K562 (cell line): ENCODE data around the gene CORO2A. TPM values are rescaled to one million over a fixed set of nuclear protein-coding genes. Genes with fewer than 3 reads are reported as not detected.

Experiments used
- CBFB ChIP-seq: sonication (generic); formaldehyde crosslinking; IDR thresholded peaks from 2 replicates; pipeline ENCODE4 v1.4.0; 2020; ENCODE audit warnings: mild to moderate bottlenecking, missing genetic modification reagents
- CGGBP1 ChIP-seq: fragments of 250-450 bp; sonication (Bioruptor Pico); IDR thresholded peaks from 2 replicates; pipeline ENCODE4 v1.9.0; 2021; ENCODE audit warnings: mild to moderate bottlenecking
- CREM ChIP-seq: IDR thresholded peaks from 2 replicates; pipeline ENCODE4 v1.6.1; 2014; ENCODE audit warnings: antibody characterized with exemption, low read depth
- ELK3 ChIP-seq: fragments of 450-650 bp; formaldehyde crosslinking; IDR thresholded peaks from 2 replicates; pipeline ENCODE4 v1.4.0; 2020; ENCODE audit warnings: mild to moderate bottlenecking
- HINFP ChIP-seq: fragments of 450-650 bp; conservative IDR thresholded peaks from 2 replicates; pipeline ENCODE4 v1.6.1; 2016; ENCODE audit warnings: missing genetic modification characterization, low read depth, mild to moderate bottlenecking, control low read depth, missing compliant biosample characterization
- HMGXB4 ChIP-seq: sonication (generic); formaldehyde crosslinking; IDR thresholded peaks from 2 replicates; pipeline ENCODE4 v1.8.1; 2023; ENCODE audit warnings: mild to moderate bottlenecking, missing genetic modification reagents
- KAT7 ChIP-seq: sonication (generic); formaldehyde crosslinking; IDR thresholded peaks from 2 replicates; pipeline ENCODE4 v1.8.0; 2022; ENCODE audit warnings: missing genetic modification reagents, mild to moderate bottlenecking, borderline replicate concordance
- KDM1A ChIP-seq, 2 experiments: fragments of 450-650 bp; IDR thresholded peaks; 2 replicates each; pipeline ENCODE4 v1.6.1; 2016; ENCODE audit warnings: mild to moderate bottlenecking in 2 of 2
- KLF13 ChIP-seq: fragments of 450-650 bp; IDR thresholded peaks from 2 replicates; pipeline ENCODE4 v1.6.1; 2016; ENCODE audit warnings: missing genetic modification characterization, low read depth, mild to moderate bottlenecking, missing compliant biosample characterization, moderate library complexity, borderline replicate concordance
- MAZ ChIP-seq, 2 experiments: fragments of 450-650 bp in 1 of 2; sonication (generic) in 1 of 2; formaldehyde crosslinking; IDR thresholded peaks in 1 of 2; conservative IDR thresholded peaks in 1 of 2; 2 replicates each; pipeline versions ENCODE4 v1.4.0 to v1.5.0; 2020; ENCODE audit warnings: mild to moderate bottlenecking in 1 of 2, missing genetic modification reagents in 1 of 2
- MEF2A ChIP-seq: IDR thresholded peaks from 2 replicates; pipeline ENCODE4 v1.6.1; 2011; ENCODE audit warnings: low read depth, mild to moderate bottlenecking, low read length, moderate library complexity; ENCODE audit not compliant: control insufficient read depth
- MITF ChIP-seq: IDR thresholded peaks from 2 replicates; pipeline ENCODE4 v1.6.1; 2014; ENCODE audit warnings: antibody characterized with exemption
- NR0B1 ChIP-seq: fragments of 450-650 bp; IDR thresholded peaks from one replicate; pipeline ENCODE4 v1.6.1; 2018; ENCODE audit warnings: mild to moderate bottlenecking, moderate library complexity; ENCODE audit not compliant: partially characterized antibody
- SRSF7 ChIP-seq: fragments of 200-400 bp; formaldehyde crosslinking; optimal IDR thresholded peaks from 2 replicates; pipeline ENCODE3; 2017; ENCODE audit warnings: mild to moderate bottlenecking, low read depth, low read length
- U2AF2 ChIP-seq: fragments of 200-400 bp; formaldehyde crosslinking; optimal IDR thresholded peaks from 2 replicates; pipeline ENCODE3; 2017; ENCODE audit warnings: low read depth, mild to moderate bottlenecking, low read length
- ZBTB1 ChIP-seq: sonication (generic); formaldehyde crosslinking; IDR thresholded peaks from 2 replicates; pipeline ENCODE4 v1.8.1; 2023; ENCODE audit warnings: missing genetic modification reagents, low read depth, mild to moderate bottlenecking, borderline replicate concordance
- ZNF436 ChIP-seq: fragments of 250-450, 450-650 bp; sonication (Bioruptor Pico); formaldehyde crosslinking; IDR thresholded peaks from 2 replicates; pipeline ENCODE4 v1.7.0; 2020; ENCODE audit warnings: mild to moderate bottlenecking
- ZNF76 ChIP-seq: fragments of 250-450 bp; sonication (Bioruptor Pico); IDR thresholded peaks from 2 replicates; pipeline ENCODE4 v1.4.0; 2020; ENCODE audit warnings: mild to moderate bottlenecking, moderate library complexity, borderline replicate concordance
- polyA plus RNA-seq, 8 experiments: library from polyadenylated mRNA; depleted of rRNA in 4 of 8; stranded (reverse) in 5 of 8; unstranded in 3 of 8; fragments of >200 nt; fragmentation: Nextera tagmentation in 2 of 8; fragmentation: Illumina TruSeq in 1 of 8; extraction: Ambion mirVana in 2 of 8; extraction: Trizol in 1 of 8; gene quantifications; 2 replicates each; pipeline versions ENCODE4 v1.2.1 to v1.2.3, GENCODE V29; 2011 to 2014; ENCODE audit warnings: inconsistent platforms in 1 of 8, missing spikeins in 1 of 8
- total RNA-seq, 7 experiments: library from RNA; depleted of rRNA in 6 of 7; stranded (reverse); fragments of >200 nt in 6 of 7; fragmentation: Illumina TruSeq in 2 of 7; extraction: Trizol in 2 of 7; gene quantifications; 2 replicates each; pipeline versions ENCODE4 v1.2.1 to v1.2.3, GENCODE V29; 2011 to 2021; ENCODE audit warnings: low replicate concordance in 1 of 7

The CORO2A gene
- total and polyA plus RNA-seq, 9 of the 15 experiments (the other 6 are each of a cell fraction or from before 2014, with no cell fraction given), result 9.5 to 26.6 (median 18.0) TPM

- TF ChIP-seq SRSF7 (no peak), ZBTB1 (CRISPR knock-in tag) (no peak), MEF2A (no peak), CREM (peak; percentile 27; the same call in 1 of the 2 replicates), CGGBP1 (CRISPR knock-in tag) (no peak), HINFP (no peak), U2AF2 (no peak), HMGXB4 (CRISPR knock-in tag) (peak; percentile 46; the same call in 1 of the 2 replicates), ZNF76 (CRISPR knock-in tag) (no peak), NR0B1 (no peak), MITF (no peak), KLF13 (tag) (no peak), ZNF436 (CRISPR knock-in tag) (no peak), KDM1A (IDR thresholded peaks at IDR 0.05) (no peak), CBFB (CRISPR knock-in tag) (no peak), ELK3 (CRISPR knock-in tag) (no peak), KAT7 (peak; percentile 40; the same call in 1 of the 2 replicates), MAZ (CRISPR knock-in tag; conservative IDR thresholded peaks at IDR 0.05 in 1 of 2, IDR thresholded peaks at IDR 0.05 in 1 of 2) (peak; percentile 27 to 88; a peak in 3 of 4 replicates)
Measured at GRCh38 chr9:98192503-98193335, at the start of gene CORO2A (continued).
